Hypothalamus (tissue), 51 donors: Measurements from ENCODE around the gene WDR64.
"Not testable (repeated sequence)": the region's sequence is repeated elsewhere in the genome, so short reads cannot be mapped to it uniquely, and the experiment has no call there.

Source experiments
- DNase-seq, 51 donors: peaks; one replicate each; lab custom pipeline; 2025; lab: John Stamatoyannopoulos, UW

WDR64 gene

GRCh38 chr1:241776911-241777310 is 124.8 kb downstream of the WDR64 start:
- DNase-seq, result no peak

- no peak for DNase-seq
Observed at GRCh38 chr1:241778117-241778516, 126.0 kb downstream of the WDR64 start.

DNA sequence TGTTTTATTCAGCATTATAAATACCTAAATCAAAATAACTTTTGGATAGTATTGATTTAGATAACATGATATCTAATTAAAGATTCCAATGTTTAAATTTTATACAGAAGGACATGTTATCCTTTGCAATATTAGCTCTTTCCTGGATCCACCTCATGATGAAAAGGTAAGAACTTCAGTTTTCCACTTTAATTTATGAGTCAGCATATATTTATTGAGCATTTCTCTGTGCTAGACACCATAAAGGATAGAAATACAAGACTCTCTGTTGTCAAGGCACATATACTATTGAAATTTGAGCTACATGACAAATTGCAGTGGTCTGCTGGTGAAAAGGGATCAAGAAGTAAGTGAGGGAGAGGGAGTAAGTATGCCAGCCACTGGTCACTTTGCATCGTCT is 127.8 kb downstream of the WDR64 start:
- no peak for DNase-seq

DNA sequence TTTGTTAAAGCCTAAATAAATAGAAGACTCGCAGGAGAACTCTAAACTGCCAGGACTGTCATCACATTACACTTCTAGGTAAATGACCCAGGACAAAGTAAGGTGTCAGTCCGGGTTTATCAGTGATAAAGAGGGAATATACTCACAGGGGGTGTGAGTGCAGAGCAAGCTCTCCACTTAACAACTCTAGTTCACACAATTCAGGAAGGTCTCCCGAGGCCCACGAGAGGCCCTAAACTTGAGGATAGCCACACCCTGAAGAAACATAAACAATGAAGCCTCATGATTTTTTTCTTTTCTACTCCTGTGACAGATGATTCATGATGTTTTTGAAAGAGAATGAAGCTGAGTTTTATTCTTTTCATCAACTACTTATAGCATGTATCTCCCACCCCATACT is 130.3 kb downstream of the WDR64 start:
- DNase-seq, result no peak

- no peak for DNase-seq
Observed at GRCh38 chr1:241787691-241788090, 135.6 kb downstream of the WDR64 start.

- DNase-seq, result no peak
Observed at GRCh38 chr1:241789061-241789460, 137.0 kb downstream of the WDR64 start.

DNA sequence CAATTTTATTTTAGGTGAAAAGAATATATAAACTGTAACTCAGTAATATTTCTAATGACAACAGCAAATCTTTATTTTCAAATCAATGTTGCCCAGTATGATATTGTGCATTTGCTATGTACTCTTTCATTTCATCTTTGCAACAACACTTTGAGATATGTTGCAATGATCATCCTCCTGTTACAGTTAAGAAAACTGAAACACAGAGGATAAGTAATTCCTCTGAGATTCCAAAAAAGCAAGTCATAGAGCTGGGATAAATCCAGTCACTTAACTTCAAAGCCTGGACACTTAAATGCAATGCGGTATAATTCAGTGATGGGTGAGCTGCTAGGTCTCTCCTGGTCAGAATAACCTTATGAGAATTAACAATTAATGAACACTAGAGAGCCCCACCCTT is 147.3 kb downstream of the WDR64 start:
- DNase-seq, result no peak

DNA sequence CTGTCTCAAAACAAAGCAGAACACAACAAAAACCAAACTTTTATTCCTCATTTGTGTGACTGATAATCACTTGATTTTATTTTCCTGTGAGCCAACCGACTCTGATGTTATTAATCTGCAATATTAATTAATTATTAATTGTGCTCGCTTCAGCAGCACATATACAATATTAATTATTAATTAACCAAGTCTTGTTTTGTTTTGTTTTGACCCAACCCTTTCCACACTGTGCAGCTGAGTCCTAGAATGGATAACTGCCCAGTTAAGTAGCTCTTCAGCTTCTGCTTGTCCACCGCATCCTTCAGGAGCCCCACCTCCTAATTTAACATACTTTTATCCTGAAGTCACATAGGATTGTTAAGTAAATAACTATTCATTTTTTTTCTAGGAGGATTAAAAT is 148.6 kb downstream of the WDR64 start:
- DNase-seq, result no peak

- no peak for DNase-seq
Observed at GRCh38 chr1:241802863-241803262, 150.8 kb downstream of the WDR64 start.

GRCh38 chr1:241804706-241805105 is 152.6 kb downstream of the WDR64 start:
- not testable (repeated sequence) for DNase-seq

DNA sequence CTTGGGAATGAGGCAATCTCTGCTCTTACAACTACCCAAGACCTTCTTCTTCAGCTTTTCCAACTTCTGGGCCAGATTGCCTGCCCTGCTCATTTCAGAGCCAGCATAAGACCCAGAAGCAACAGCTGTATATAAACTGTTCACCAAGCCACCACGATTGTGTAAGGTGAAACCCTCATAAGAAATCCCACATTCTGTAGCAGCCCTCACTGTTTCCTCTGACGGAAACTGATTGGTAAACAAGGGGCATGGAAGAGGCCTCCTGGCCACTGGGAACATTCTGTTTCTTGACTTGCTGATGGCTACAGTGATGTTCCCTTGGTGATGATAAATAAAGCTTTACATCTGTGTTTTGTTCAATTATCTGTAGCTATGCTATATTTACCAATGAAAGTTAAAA is 156.2 kb downstream of the WDR64 start:
- no peak for DNase-seq

GRCh38 chr1:241810769-241811405 is 158.8 kb downstream of the WDR64 start:
- DNase-seq, result no peak

DNA sequence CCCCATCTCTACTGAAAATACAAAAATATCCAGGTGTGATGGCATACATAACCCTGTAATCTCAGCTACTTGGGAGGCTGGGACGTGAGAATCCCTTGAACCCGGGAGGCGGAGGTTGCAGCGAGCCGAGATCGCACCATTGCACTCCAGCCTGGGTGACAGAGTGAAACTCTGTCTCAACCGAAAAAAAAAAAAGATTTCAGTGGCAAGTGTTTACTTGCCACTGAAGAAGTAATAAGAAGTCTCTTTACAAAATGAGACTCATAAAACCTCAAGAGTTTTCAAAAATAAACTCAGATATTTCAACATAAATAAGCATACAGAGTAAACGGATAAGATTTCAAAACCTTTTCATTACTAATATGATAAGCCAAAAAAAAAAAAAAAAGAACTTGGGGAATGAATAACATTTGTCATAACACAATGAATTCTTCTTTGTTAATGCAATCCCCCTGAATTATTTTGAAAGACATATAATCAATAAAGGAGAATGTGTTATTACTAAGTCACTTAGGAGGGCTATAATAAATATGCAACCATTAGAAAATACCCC is 161.8 kb downstream of the WDR64 start:
- DNase-seq, result no peak

- DNase-seq, result no peak
Observed at GRCh38 chr1:241816008-241816407, 163.9 kb downstream of the WDR64 start.

DNA sequence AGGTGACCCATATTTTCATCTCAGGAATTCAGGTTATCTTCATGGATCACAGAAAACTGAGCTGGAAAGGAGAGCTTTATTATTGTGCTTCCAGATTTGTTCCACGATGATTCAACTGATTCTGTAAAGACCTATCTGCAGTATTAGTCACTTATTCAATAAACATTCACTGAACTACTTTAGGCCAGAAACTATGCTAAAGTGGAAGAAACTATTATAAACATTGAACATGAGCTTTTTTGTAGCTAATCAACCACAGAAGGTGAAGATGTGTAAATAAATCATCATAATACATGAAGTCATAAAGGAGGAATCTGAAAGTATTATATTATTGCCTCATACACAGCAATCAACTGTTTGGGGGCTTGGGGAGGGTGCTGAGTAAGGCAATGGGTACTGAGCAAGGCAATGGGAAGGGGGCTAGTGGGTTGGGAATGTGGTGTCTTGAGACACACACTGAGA is 165.3 kb downstream of the WDR64 start:
- DNase-seq, result no peak

GRCh38 chr1:241817956-241818612 is 166.0 kb downstream of the WDR64 start:
- DNase-seq, result no peak

DNA sequence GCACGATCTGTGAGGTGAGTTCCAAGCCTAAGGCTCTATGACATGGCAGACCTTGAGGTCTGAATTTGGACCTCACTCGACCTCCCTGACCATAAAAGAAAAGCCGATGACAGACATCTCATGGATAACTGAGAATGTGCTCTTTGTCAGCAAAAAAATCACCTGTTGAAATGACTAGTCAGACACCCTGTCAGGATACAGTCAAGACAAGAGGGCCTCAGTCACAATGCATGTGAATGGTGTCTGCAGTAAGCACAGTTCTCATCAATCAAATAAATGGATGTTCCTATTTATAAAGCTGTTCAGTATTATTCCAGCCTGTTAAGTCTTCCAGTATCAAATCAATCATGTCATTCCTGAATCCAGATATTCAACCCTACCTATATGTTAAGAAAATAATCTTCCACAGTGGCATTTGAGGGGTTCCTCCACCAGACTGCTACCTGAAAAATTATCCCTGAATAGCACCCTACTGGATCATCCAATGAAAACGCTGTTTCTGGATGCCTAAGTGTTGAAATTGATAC is 167.3 kb downstream of the WDR64 start:
- DNase-seq, result no peak

- DNase-seq, result no peak
Observed at GRCh38 chr1:241821363-241821762, 169.3 kb downstream of the WDR64 start.

DNA sequence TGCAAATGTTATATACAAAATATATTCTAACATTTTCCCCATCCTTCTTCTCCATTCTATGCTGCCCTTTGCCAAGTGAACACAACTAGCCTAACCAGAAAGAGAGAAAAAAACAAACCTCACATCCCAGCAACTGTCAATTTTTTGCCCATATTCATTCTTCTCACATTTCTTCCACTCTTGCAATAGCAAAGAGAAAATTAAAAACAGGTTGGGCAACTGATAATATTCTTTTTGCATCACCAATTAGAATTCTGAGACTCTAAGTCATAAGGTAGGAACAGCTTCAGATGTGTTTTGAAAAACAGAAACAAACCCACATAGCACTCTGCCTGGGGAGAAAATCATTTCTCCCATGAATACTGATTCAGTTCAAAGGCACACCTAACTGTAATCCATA is 170.8 kb downstream of the WDR64 start:
- DNase-seq, result no peak

DNA sequence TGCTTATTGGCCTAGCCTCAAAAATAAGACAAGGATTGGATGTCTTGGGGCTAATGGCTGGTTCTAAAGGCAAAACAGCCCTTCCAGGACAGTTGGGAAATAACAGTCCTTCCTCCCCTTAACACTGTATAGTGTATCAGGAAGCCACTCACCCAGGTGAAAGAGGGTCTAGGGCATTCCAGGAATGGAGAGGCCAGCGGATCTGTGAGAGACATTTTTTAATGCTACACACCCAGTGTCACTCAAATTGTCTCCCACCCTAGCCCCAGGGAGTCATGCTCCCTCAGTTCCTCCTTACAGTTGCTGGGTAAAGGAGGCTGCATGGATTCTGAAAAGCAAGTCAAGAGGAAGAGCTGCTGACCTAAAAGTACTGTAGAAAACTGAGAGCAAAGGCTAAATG is 171.8 kb downstream of the WDR64 start:
- no peak for DNase-seq

GRCh38 chr1:241825581-241825980 is 173.5 kb downstream of the WDR64 start:
- DNase-seq, result no peak

- DNase-seq, result not testable (repeated sequence)
Observed at GRCh38 chr1:241826613-241827012, 174.5 kb downstream of the WDR64 start.
